ENCODE data around the gene FGD4.
"Not testable (repeated sequence)": the region's sequence is repeated elsewhere in the genome, so short reads cannot be mapped to it uniquely, and the experiment has no call there.

The FGD4 gene

DNA sequence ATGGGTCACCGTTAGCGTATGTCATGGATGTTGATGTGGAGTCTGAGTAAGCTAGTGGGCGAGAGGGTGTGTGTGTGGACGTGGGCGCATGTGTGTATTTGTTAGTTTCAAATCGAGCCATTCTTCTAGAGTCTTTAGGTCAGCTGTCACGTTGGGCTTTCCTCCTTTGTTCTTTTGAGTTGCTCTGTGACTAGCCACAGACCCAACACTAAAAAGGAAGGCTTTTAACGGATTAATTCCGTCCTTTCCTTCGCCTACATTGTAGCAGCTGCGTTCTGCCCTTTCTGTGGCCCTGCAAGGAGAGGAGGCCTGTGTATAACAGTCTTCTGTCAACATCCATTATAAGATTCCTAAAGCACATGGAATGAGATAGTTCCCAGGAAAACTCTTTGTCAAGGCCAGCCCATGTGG, 162.6 kb downstream of the FGD4 start:
- no peak for DNase-seq (ENCODE audit: low spot score)

DNA sequence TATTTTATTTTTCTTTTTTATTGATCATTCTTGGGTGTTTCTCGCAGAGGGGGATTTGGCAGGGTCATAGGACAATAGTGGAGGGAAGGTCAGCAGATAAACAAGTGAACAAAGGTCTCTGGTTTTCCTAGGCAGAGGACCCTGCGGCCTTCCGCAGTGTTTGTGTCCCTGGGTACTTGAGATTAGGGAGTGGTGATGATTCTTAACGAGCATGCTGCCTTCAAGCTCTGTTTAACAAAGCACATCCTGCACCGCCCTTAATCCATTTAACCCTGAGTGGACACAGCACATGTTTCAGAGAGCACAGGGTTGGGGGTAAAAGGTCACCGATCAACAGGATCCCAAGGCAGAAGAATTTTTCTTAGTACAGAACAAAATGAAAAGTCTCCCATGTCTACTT, 163.1 kb downstream of the FGD4 start:
- DNase-seq (ENCODE audit: low spot score): not testable (repeated sequence)

DNA sequence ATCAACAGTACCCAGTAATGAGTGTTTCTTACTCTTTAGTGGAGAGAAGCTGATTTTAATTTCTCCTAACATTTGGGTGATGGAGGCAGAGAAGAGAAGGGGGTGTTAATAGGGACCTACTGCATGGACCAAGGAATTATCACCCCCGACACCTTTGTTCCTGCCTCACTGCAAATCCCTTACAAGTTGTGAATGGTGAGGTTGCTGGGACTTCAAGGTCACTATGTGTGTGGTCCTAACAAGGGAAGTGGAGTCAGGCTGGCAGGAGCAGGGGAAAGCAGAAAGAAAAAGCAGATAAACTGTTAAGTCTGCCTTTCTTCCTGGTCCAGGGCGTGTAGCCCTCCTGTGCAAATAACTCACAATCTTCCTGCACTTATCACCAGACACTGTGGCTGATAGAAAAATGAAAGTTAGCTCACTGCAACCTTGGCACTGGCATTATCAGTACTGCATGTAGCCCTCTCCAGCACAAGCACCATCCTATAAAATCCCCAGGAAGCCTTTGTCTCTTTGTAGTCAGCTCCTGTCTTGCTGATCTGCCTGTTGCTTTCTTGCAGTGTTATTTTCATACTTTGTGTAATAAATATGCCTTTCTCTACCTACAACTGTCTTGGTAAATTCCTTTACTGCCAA, 167.4 kb downstream of the FGD4 start:
- no peak for DNase-seq (ENCODE audit: low spot score)

DNA sequence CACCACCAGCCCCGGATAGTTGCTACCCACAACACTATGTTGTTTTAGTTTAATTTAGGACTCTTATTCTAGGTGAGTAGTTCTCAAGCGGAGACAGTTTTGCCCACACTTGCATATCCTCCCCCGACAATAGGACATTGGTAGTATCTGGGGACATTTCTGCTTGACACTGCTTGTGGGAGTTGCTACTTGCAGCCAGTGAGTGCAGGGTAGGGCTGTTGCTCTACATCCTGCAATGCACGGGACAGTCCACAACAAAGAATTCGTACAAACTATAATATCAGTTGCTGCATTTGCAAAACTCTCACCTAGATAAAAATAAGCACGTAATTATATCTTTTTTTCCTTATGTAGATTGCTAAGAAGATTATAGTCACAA, 167.9 kb downstream of the FGD4 start:
- no peak for DNase-seq (ENCODE audit: low spot score)

DNA sequence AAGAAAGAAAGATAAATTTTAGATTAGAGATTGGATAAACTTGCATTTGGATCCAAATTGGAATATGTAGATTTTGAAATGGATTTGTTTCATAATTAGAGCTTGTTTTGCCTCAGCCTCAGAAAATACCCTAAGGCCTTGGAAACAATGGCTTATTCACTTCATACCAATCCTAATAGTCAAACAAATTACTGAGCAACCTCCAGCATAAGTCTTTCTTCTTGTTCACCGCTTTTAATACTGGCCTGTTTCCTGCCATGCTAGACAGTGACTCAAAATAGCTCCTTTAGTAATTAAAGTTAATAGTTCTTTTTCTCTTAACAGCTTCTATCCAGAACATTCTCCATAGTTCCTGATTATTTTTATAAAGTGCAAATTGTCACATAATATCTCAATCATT, 168.9 kb downstream of the FGD4 start:
- DNase-seq (ENCODE audit: low spot score): peak; percentile 81

DNA sequence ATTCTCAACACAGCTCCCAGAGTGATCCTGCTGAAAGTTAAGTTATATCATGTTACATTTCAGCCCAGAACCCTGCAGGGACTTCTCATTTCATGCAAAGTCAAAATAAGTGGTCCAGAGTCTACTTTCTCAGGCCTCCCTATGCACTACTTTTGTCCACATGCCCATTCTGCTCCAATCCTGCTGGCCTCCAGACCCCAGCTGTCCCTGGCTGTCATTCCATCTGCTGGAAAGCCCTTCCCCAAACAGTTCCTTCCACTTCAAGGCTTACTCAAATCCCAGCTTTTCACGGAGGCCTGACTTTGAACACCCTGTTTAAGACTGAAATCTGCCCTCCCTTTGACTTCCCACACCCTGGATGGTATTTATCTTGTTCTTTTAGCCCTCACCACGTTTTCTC, 169.9 kb downstream of the FGD4 start:
- no peak for DNase-seq (ENCODE audit: low spot score)

DNA sequence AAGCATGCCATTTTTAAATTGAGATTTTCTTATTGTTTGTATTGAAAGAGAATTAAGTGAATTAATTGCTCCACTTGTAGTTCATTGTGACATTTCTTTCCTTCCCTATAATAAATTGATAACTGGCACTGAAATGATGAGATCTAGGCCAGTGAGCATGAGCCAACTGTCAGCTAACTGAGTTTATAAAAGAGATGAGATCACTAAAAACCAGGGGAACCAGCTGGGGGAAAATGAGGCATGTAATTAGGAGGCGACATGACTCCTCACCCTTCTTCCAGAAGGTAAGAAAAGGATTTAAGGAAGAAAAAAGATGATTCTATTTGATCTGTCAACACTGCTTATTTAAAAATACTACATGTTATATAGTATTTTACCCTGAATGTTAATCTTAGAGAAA, 175.2 kb downstream of the FGD4 start:
- DNase-seq (ENCODE audit: low spot score): no peak

DNA sequence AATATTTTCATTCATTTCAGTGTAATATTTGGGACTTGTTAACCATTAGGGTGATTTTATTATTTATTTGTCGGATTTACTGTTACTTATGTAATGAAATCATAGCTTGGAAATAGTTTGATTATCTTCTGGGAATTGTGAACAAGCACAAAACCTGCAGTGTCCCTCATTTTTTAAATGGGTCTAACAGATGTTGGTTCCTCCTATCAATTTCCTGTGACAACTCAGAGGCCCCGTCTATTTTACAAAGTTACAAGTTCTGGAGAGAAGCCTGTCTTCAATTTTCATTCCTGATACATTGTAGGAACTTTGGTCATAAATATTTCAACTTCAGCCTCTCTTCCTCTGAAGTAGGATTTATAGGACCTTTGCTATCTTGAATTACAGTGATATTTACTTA, 178.0 kb downstream of the FGD4 start:
- no peak for DNase-seq (ENCODE audit: low spot score)

DNA sequence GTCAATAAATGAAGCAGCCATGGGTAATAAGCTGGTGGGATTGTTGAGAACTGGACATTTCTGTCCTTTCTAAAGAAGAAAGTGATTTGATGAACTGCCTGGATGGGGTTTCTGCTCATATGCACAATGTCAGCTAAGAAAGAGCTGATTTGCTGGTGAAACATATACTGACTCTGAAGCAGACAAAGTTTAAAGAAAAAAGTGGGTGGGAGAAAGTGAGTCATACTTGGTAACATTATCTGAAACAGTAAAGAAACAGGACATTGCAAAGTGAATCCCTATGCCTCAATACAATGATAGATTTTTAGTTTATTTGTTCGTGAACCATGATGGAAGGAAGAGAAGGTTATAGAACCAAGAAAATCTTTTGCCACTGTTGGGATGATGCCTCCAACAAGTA, 184.2 kb downstream of the FGD4 start:
- DNase-seq (ENCODE audit: low spot score): no peak

DNA sequence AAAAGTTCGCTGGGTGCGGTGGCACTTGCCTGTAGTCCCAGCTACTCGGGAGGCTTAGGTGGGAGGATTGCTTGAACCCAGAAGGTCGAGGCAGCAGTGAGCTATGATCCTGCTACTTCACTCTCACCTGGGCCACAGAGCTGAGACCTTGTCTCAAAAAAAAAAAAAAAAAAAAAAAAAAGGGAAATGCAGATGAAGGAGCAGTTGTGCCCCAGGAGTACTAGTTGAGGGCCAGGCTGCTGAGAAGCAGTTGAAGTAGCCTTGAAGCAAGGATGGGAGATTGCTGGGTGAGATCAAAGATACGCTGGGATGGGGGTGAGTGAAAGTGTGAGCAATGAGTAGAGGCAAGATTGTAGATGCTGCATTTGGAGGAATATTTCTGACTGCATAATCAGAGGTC, 186.3 kb downstream of the FGD4 start:
- DNase-seq (ENCODE audit: low spot score): no peak

DNA sequence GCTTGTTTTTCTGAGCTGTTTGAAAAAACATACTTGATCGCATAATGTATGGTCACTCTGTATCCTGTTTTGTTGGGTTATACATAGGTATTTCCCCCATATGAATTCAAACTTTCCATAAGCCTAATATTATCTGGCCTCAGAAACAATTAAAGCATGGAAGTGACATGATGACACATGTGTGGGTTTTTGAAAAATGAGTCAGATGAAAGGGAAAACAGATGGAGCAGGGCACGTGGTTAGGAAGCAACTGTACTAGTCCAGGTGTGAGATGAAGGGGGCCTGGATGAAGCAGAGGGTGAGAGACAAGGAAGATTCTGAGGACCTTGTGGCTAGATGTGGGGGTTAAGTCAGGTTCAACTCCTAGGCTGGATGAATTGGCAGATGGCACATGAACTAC, 187.0 kb downstream of the FGD4 start:
- peak; percentile 48 for DNase-seq (ENCODE audit: low spot score)

DNA sequence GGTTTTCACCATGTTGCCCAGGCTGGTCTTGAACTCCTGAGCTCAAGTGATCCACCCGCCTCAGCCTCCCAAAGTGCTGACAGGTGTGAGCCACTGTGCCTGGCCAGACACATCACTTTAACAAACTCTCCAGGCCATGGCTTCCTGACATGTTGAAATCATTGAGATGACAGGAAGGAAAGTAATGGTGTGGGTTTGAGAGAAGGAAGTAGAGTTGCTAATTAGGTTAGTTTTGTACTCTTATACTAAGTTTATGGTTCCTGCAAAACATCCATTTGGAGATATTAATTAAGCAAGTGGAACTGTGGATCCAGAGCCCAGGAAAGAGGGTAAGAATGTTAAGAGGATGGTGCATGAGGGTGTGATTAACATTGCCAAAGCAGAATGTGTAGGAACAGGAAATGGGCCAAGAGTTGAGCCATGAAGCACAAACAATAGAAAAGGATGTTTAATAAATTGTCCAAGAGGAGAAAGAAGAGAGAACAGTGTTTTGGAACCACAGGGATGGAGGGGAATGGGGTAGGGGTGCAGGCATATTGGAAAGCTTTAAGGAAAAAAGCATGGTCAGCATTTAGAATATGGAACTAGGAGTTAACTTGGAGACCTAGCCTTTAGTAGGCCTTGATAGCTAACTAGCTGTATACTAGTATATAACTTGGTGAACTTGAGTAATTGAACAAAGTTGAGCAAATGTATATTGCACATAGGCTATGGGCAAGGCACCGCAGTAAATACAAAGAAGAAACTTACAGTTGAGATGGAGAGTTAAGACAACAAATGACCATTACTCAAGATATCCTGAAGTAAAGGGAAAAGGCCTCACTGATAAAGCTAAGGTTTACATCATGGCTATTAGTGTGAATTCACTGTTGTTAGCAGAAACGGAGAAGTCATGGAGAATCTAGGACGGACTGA, 188.5 kb downstream of the FGD4 start:
- DNase-seq (ENCODE audit: low spot score): no peak

DNA sequence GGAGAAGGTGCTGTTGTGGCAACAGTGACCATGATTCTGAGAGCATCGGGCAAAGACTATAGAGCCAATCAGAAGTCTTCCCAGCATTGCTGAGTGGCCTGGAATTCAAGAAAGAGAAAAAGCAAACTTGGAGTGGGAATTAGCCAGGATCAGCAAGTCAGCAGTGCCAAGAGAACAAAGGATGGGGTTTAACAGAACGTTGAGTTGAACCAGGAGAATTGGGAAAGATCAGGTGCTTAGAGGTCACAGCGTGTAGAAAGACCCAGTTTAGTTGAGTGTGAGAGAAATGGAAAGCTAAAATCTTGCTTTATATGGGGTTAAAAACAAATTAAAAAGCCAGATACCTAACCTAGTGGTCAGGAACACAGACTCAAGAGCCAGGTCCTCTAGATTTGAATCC, 189.2 kb downstream of the FGD4 start:
- no peak for DNase-seq (ENCODE audit: low spot score)

DNA sequence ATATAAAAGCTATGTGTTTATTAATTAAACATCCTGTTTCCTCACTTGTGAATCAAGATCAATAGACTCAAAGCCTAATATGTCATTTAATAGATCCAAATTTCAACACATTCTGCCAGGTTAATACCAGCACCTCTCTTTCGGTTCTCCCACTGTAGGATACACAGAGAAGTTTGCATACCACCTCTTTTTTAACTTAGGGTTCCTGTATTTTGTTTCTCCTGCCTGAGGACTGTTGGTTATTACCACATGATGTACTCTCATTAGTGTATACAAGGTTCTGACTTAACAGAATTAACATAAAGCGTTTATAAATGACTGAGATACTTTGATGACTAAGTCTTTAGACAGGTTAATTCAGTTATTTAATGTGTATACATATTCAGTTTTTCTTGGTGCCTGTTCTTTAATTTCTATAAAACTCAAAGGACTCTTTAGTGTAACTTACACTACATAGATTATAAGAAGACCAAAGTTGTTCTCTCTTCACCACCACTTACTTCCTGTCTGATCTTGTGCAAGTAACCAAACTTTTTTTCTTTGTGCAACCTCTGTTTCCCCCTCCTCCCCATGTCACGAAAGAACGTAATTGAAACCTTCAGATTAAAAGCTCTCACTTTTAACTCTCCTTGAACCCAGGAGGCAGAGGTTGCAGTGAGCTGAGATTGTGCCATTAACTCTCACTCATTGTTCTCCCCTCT, 190.0 kb downstream of the FGD4 start:
- no peak for DNase-seq (ENCODE audit: low spot score)

DNA sequence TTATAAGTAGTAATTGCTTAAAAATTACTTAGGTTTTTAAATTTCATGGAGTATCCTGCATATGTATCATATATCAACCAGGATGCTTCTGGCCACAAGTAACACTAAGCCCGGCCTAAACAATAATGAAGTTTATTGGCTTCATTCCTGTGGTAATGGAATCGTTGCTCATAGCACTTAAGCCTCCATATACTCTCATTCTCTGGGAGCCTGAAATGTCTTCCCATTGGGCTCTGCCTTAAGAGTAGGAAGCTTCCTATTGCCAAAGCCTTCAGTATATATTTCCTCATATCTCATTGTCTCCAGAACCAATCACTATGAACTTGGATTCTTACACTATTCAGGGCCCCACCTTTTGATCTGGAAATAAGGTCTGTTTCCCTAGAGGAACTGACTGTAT, 195.9 kb downstream of the FGD4 start:
- peak; percentile 14 for DNase-seq (ENCODE audit: low spot score)

DNA sequence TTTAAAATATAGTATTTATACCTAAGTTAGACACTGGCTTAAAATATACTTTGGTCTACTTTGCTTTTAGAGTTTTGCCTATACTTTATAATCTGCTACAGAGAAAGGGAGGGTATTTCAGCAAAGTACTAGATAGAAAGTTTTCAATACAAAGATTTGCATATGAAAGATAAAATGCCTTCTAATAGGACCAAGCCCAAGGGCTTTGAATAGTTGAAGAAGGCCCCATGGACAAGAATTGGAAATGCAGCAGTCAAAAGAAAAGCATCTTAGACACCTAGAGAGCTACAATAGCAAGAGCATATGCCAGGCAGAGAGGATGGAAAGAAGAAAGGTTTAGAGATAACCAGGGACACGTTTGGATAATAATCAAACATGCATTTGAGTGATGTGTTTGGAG, 196.7 kb downstream of the FGD4 start:
- no peak for DNase-seq (ENCODE audit: low spot score)

DNA sequence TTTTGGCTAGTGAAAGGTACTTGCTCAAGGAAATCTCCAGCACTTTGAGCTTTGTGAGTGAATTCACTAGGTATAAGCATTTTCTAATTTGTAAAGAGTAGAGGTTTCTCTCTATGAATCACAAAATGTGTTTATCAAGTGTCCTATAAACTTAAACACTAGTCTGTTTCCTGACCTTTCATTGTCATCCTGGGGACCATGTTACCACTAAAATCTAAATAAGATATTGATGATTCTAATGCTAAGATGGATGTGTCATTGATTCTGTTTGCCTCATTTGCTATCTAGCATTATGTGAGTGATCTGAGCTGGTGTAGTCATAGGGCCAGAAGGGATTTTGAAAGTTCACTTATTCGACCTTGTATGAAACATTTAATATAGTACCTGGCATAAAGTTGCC, 199.3 kb downstream of the FGD4 start:
- no peak for DNase-seq (ENCODE audit: low spot score)

DNA sequence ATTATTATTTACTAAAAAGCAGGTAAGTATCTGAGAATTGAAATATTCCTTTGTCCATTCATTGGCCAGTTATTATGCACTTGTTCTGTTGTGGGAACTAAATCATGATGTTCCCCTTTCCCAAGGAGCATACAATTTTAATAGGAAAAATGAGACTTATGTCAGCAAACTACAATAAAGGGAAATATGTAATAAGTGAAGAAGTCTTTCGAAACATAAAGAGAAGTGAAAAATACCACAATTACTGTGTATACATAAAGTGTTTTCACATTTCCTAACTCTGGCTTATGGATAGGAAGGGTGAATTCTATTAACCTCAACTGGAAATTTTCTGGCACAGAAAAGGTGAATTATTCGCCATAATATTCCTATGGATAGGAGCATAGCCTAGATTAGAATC, 201.3 kb downstream of the FGD4 start:
- no peak for DNase-seq (ENCODE audit: low spot score)

DNA sequence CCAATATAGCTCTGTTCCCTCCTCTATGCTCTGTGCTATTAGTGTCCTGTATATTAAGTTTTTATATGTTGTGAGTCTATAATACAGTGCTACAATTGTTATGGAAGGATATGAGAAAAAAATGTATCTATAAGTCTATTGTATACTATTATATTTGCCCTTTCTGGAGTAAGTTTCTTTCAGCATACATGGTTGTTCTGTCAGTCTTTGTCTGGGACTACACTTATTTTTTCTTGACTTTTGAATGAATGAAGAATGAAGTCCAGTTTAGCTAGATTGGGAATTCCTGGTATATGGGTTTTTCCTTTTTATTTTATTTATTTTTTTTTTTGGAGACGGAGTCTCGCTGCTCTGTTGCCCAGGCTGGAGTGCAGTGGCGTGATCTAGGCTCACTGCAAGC, 203.7 kb downstream of the FGD4 start:
- DNase-seq (ENCODE audit: low spot score): no peak

DNA sequence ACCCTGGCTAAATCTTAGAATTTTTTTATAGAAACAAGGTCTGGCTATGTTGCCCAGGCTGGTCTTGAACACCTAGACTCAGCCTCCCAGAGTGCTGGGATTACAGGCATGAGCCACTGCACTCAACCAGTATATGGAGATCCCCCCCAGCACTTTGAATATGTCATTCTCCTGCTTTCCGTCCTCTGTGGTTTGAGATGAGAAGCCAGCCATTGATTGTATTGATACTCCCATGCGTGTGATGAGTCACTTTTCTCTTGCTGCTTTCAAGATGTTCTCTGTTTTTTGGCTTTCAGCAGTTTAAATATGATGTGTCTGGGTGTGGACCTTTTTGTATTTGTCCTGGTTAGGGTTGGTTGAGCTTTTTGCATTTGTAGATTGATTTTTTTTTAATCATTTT, 204.5 kb downstream of the FGD4 start:
- peak; percentile 63 for DNase-seq (ENCODE audit: low spot score)

DNA sequence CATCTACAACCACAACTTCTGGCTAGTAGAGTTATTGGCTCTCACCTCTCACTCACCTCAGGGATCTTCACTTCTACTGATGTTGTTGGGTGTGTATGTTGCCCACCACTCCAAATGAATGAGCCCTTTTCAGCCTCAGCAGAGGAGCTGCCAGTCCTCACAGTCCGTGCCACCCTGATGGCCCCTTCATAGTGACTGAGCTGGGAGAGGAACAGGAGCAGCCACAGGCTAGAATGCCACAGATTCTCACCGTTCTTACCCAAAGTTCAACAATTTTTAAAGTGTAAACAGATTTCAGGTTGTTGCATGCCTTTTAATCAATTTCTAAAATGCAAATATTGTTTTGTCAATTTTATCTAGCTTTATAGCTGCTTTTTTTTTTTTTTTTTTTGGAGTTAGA, 205.2 kb downstream of the FGD4 start:
- no peak for DNase-seq (ENCODE audit: low spot score)

DNA sequence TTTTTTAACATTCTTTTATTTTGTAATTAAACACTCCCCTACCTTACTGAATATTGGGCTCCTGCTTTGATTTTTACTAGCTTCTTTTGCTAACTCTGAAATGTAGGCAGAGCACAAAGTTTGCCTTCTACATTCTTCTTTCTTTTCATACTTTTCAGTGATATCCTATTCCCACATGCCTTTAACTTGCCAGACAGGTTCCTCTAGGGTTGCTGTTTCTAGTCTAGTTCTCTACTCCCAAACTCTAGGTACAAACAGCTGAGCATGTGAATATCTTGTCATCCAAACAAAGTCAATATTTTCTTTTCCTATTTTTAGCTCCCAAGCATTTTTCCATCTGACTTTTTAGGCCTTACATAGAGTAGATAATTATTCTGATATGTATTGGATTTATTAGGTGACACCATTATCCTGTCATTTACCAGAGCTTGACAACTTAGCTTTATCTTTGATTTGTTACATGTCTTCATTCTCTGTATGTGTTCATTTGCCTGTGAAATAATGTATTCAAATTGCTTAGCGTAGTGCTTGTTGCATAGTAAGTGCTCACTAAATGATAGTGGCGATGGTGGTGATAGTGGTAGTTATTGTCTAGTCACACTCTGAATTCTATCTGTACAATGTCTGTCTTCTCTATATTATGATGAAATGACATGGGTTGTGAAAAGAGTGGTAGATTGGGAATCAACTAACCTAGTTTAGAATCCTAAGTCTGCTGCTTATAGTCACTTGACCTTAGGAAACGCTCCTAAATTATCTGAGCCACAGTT, 206.2 kb downstream of the FGD4 start:
- no peak for DNase-seq (ENCODE audit: low spot score)

All from GM03348 (cell line).